ENCODE data around the gene APLP2.

APLP2 gene

GRCh38 chr11:130179396-130180306, 110.0 kb downstream of the APLP2 start:
- TF ChIP-seq CTCF (IDR thresholded peaks at IDR 0.05; ENCODE audit: low read depth, low read length, missing control alignments) = no peak
- no peak for DNase-seq (ENCODE audit: low read depth)

GRCh38 chr11:130180491-130180890, 110.8 kb downstream of the APLP2 start:
- no peak overlapping the region for H3K4me3 ChIP-seq (ENCODE audit: low read depth, low read length)

More at GRCh38 chr11:130179396-130180306, 110.0 kb downstream of the APLP2 start:
- H3K4me3 ChIP-seq (ENCODE audit: low read depth, low read length) = no peak overlapping the region

GRCh38 chr11:130180896-130181294, 111.2 kb downstream of the APLP2 start:
- H3K4me3 ChIP-seq (ENCODE audit: low read depth, low read length) = no peak overlapping the region
- no peak for TF ChIP-seq CTCF (IDR thresholded peaks at IDR 0.05; ENCODE audit: low read depth, low read length, missing control alignments)
- DNase-seq (ENCODE audit: low read depth) = no peak

More at GRCh38 chr11:130180491-130180890, 110.8 kb downstream of the APLP2 start:
- TF ChIP-seq CTCF (IDR thresholded peaks at IDR 0.05; ENCODE audit: low read depth, low read length, missing control alignments) = no peak
- no peak for DNase-seq (ENCODE audit: low read depth)

GRCh38 chr11:130181295-130182272, 111.9 kb downstream of the APLP2 start:
- DNase-seq (ENCODE audit: low read depth) = no peak
- H3K4me3 ChIP-seq (ENCODE audit: low read depth, low read length) = no peak overlapping the region
- no peak for TF ChIP-seq CTCF (IDR thresholded peaks at IDR 0.05; ENCODE audit: low read depth, low read length, missing control alignments)

- no peak for DNase-seq (ENCODE audit: low read depth)
- no peak for TF ChIP-seq CTCF (IDR thresholded peaks at IDR 0.05; ENCODE audit: low read depth, low read length, missing control alignments)
- no peak overlapping the region for H3K4me3 ChIP-seq (ENCODE audit: low read depth, low read length)
Observed at GRCh38 chr11:130183878-130184610, 114.3 kb downstream of the APLP2 start.

- DNase-seq (ENCODE audit: low read depth) = no peak
- no peak for TF ChIP-seq CTCF (IDR thresholded peaks at IDR 0.05; ENCODE audit: low read depth, low read length, missing control alignments)
- no peak overlapping the region for H3K4me3 ChIP-seq (ENCODE audit: low read depth, low read length)
Observed at GRCh38 chr11:130187096-130187495, 117.4 kb downstream of the APLP2 start.

Measured in GM12864 (cell line).